Mesendoderm (in vitro differentiated cells): Measurements from ENCODE around the gene APOOL. TPM values are rescaled to one million over a fixed set of nuclear protein-coding genes. Genes with fewer than 3 reads are reported as not detected.
"Not testable (repeated sequence)": the region's sequence is repeated elsewhere in the genome, so short reads cannot be mapped to it uniquely, and the experiment has no call there.

Experiments used
- DNase-seq: peaks from one replicate; pipeline ENCODE4 v3.0.0; 2013
- H2AK5ac ChIP-seq: 2 replicates; pipeline ENCODE4 v1.6.1; 2013; ENCODE audit warnings: low read length, inconsistent platforms
- H2BK120ac ChIP-seq: 2 replicates; pipeline ENCODE4 v1.6.1; 2013; ENCODE audit warnings: low read depth, mild to moderate bottlenecking, low read length, moderate library complexity, mixed read lengths
- H2BK15ac ChIP-seq: replicated peaks from 2 replicates; pipeline ENCODE4 v1.6.1; 2013; ENCODE audit warnings: low read depth, mild to moderate bottlenecking, moderate library complexity
- H2BK5ac ChIP-seq: 2 replicates; pipeline ENCODE4 v1.6.1; 2013; ENCODE audit warnings: low read length, inconsistent platforms
- H3K18ac ChIP-seq: 2 replicates; pipeline ENCODE4 v1.6.1; 2013; ENCODE audit warnings: mild to moderate bottlenecking, low read length, mixed read lengths
- H3K23ac ChIP-seq: one replicate; pipeline ENCODE4 v1.6.1; 2013; ENCODE audit warnings: low read length
- H3K27ac ChIP-seq: 2 replicates; pipeline ENCODE4 v1.5.1; 2013; ENCODE audit warnings: low read depth, mild to moderate bottlenecking, inconsistent platforms, low read length, moderate library complexity
- H3K27me3 ChIP-seq: 2 replicates; pipeline ENCODE4 v1.6.1; 2013; ENCODE audit warnings: low read length, control low read depth, mild to moderate bottlenecking, inconsistent platforms; ENCODE audit not compliant: insufficient read depth, poor library complexity
- H3K36me3 ChIP-seq: 2 replicates; pipeline ENCODE4 v1.6.1; 2013; ENCODE audit warnings: low read length, inconsistent platforms; ENCODE audit not compliant: control insufficient read depth, insufficient read depth
- H3K4ac ChIP-seq: one replicate; pipeline ENCODE4 v1.6.1; 2013; ENCODE audit warnings: low read depth, mild to moderate bottlenecking, low read length, moderate library complexity
- H3K4me1 ChIP-seq: 2 replicates; pipeline ENCODE4 v1.6.1; 2013; ENCODE audit warnings: low read depth, low read length, inconsistent platforms; ENCODE audit not compliant: control insufficient read depth
- H3K4me2 ChIP-seq: 2 replicates; pipeline ENCODE4 v1.6.1; 2013; ENCODE audit warnings: low read length
- H3K4me3 ChIP-seq: 2 replicates; pipeline ENCODE4 v1.5.1; 2013; ENCODE audit warnings: mild to moderate bottlenecking, low read length
- H3K56ac ChIP-seq: one replicate; pipeline ENCODE4 v1.6.1; 2013; ENCODE audit warnings: low read length
- H3K79me1 ChIP-seq: 2 replicates; pipeline ENCODE4 v1.6.1; 2013; ENCODE audit warnings: low read length, inconsistent platforms
- H3K79me2 ChIP-seq: 2 replicates; pipeline ENCODE4 v1.6.1; 2013; ENCODE audit warnings: mild to moderate bottlenecking, low read length; ENCODE audit not compliant: control insufficient read depth, insufficient read depth
- H3K9ac ChIP-seq: 2 replicates; pipeline ENCODE4 v1.6.1; 2013; ENCODE audit warnings: low read length, inconsistent platforms
- H4K5ac ChIP-seq: one replicate; pipeline ENCODE4 v1.6.1; 2013; ENCODE audit warnings: low read length
- H4K8ac ChIP-seq: one replicate; pipeline ENCODE4 v1.6.1; 2013; ENCODE audit warnings: low read depth, mild to moderate bottlenecking, control low read depth, low read length, moderate library complexity
- whole genome bisulfite sequencing: extraction: QIAGEN DNeasy Blood & Tissue Kit; methylation state at CpG from one replicate; pipeline ENCODE4 v1.1.7; 2013; ENCODE audit warnings: low lambda C conversion rate, missing lambda C conversion rate; ENCODE audit not compliant: insufficient coverage; ENCODE audit errors: extremely low coverage; 5-methylcytosine and 5-hydroxymethylcytosine counted together
- polyA plus RNA-seq, 2 experiments: library from polyadenylated mRNA; stranded (reverse); fragments of 200-250 nt; gene quantifications; one replicate each; pipeline ENCODE4 v1.2.3, GENCODE V29; 2013

Gene APOOL
- polyA plus RNA-seq (2013, experiment 1 of 2), result 5.0 TPM
- polyA plus RNA-seq (2013, experiment 2 of 2), result 4.9 TPM

- no peak within 1 kb of the TSS for H4K5ac ChIP-seq
- peak within 1 kb of the TSS; percentile 62 for H3K4me2 ChIP-seq
- no peaks in the 10 kb centered on the region for H3K4me1 ChIP-seq
- no CpG with 5 or more reads among the region's 24 CpGs for WGBS
- no peak within 1 kb of the TSS for H3K18ac ChIP-seq
- peak within 1 kb of the TSS; percentile 77 for H3K9ac ChIP-seq
- H3K27ac ChIP-seq, result no peak within 1 kb of the TSS
- no peak within 1 kb of the TSS for H2BK120ac ChIP-seq
- no peaks in the 10 kb centered on the region for H3K79me2 ChIP-seq
- peak within 1 kb of the TSS; percentile 88 for H3K56ac ChIP-seq
- H3K36me3 ChIP-seq, result no peaks in the 10 kb centered on the region
- no peak within 1 kb of the TSS for H2AK5ac ChIP-seq
- no peak within 1 kb of the TSS for H2BK15ac ChIP-seq
- peak within 1 kb of the TSS; percentile 56 for H4K8ac ChIP-seq
- no peak within 1 kb of the TSS for H3K4ac ChIP-seq
- H3K4me3 ChIP-seq, result peak within 1 kb of the TSS; percentile 85
- no peaks in the 10 kb centered on the region for H3K79me1 ChIP-seq
- H2BK5ac ChIP-seq, result no peak within 1 kb of the TSS
- no peak within 1 kb of the TSS for H3K23ac ChIP-seq
- H3K27me3 ChIP-seq, result no peaks in the 10 kb centered on the region
- DNase-seq, result peak; percentile 93
Observed at GRCh38 chrX:85003655-85004244, at the start of gene APOOL. TSS of gene APOOL (plus strand) at chrX:85003877. CDS start at chrX:85003913, 36 bp downstream.

GRCh38 chrX:84956304-84956703 is 47.4 kb upstream of the APOOL start:
- Histone ChIP-seq H3K79me1 (no peaks in the 10 kb centered on the region), H3K27me3 (no peaks in the 10 kb centered on the region), H2AK5ac (no peak overlapping the region), H3K9ac (no peak overlapping the region), H3K4ac (no peak overlapping the region), H4K8ac (no peak overlapping the region), H4K5ac (no peak overlapping the region), H3K27ac (no peak overlapping the region), H3K4me1 (no peaks in the 10 kb centered on the region), H2BK120ac (no peak overlapping the region), H3K4me3 (no peak overlapping the region), H3K4me2 (no peak overlapping the region), H3K79me2 (no peaks in the 10 kb centered on the region), H3K56ac (no peak overlapping the region), H2BK15ac (no peak overlapping the region), H2BK5ac (no peak overlapping the region), H3K23ac (no peak overlapping the region), H3K36me3 (no peaks in the 10 kb centered on the region), H3K18ac (no peak overlapping the region)
- DNase-seq, result peak; percentile 41
- no CpG with 5 or more reads among the region's 1 CpG for whole genome bisulfite sequencing

- no peak overlapping the region for H4K8ac ChIP-seq
- no peak overlapping the region for H3K4me3 ChIP-seq
- H3K79me2 ChIP-seq, result no peaks in the 10 kb centered on the region
- no peak overlapping the region for H3K56ac ChIP-seq
- WGBS, result no CpG with 5 or more reads among the region's 19 CpGs
- no peaks in the 10 kb centered on the region for H3K27me3 ChIP-seq
- H3K36me3 ChIP-seq, result no peaks in the 10 kb centered on the region
- no peak overlapping the region for H2BK5ac ChIP-seq
- no peak overlapping the region for H3K18ac ChIP-seq
- no peak overlapping the region for H2BK120ac ChIP-seq
- no peak overlapping the region for H3K4me2 ChIP-seq
- no peak overlapping the region for H3K27ac ChIP-seq
- DNase-seq, result no peak
- no peak overlapping the region for H3K9ac ChIP-seq
- H4K5ac ChIP-seq, result no peak overlapping the region
- no peak overlapping the region for H3K4ac ChIP-seq
- no peak overlapping the region for H3K23ac ChIP-seq
- no peaks in the 10 kb centered on the region for H3K4me1 ChIP-seq
- no peak overlapping the region for H2AK5ac ChIP-seq
- H3K79me1 ChIP-seq, result no peaks in the 10 kb centered on the region
- no peak overlapping the region for H2BK15ac ChIP-seq
Observed at GRCh38 chrX:84974803-84975202, 28.9 kb upstream of the APOOL start.

GRCh38 chrX:84991739-84992138 is 11.9 kb upstream of the APOOL start:
- not testable (repeated sequence) for H3K4me1 ChIP-seq, H2BK120ac ChIP-seq, H3K4ac ChIP-seq, H3K27ac ChIP-seq, H3K4me2 ChIP-seq, H2BK5ac ChIP-seq, H3K56ac ChIP-seq, H3K9ac ChIP-seq, DNase-seq, H4K8ac ChIP-seq, H3K18ac ChIP-seq, H3K79me1 ChIP-seq, H3K79me2 ChIP-seq, H3K23ac ChIP-seq, H2AK5ac ChIP-seq, H3K4me3 ChIP-seq, H2BK15ac ChIP-seq, H3K36me3 ChIP-seq, H3K27me3 ChIP-seq, H4K5ac ChIP-seq
- WGBS, result no CpG with 5 or more reads among the region's 5 CpGs

- no peak overlapping the region for H3K56ac ChIP-seq
- no peak overlapping the region for H3K9ac ChIP-seq
- H3K79me2 ChIP-seq, result no peaks in the 10 kb centered on the region
- H3K27me3 ChIP-seq, result no peaks in the 10 kb centered on the region
- no peaks in the 10 kb centered on the region for H3K4me1 ChIP-seq
- no peak for DNase-seq
- no CpG with 5 or more reads among the region's 1 CpG for WGBS
- H4K8ac ChIP-seq, result no peak overlapping the region
- H2BK120ac ChIP-seq, result no peak overlapping the region
- H3K27ac ChIP-seq, result no peak overlapping the region
- no peak overlapping the region for H3K18ac ChIP-seq
- no peak overlapping the region for H3K4ac ChIP-seq
- no peak overlapping the region for H3K4me2 ChIP-seq
- H2BK15ac ChIP-seq, result no peak overlapping the region
- no peak overlapping the region for H3K4me3 ChIP-seq
- no peak overlapping the region for H2BK5ac ChIP-seq
- no peak overlapping the region for H4K5ac ChIP-seq
- no peak overlapping the region for H3K23ac ChIP-seq
- H3K79me1 ChIP-seq, result no peaks in the 10 kb centered on the region
- H2AK5ac ChIP-seq, result no peak overlapping the region
- H3K36me3 ChIP-seq, result no peaks in the 10 kb centered on the region
Observed at GRCh38 chrX:84993150-84993549, 10.5 kb upstream of the APOOL start.

GRCh38 chrX:85001344-85001743 is 2.3 kb upstream of the APOOL start:
- H3K27ac ChIP-seq, result no peak overlapping the region
- no peak overlapping the region for H2AK5ac ChIP-seq
- H3K56ac ChIP-seq, result no peak overlapping the region
- no peak overlapping the region for H3K4ac ChIP-seq
- H3K27me3 ChIP-seq, result no peaks in the 10 kb centered on the region
- no peak overlapping the region for H2BK15ac ChIP-seq
- no peaks in the 10 kb centered on the region for H3K36me3 ChIP-seq
- H3K23ac ChIP-seq, result no peak overlapping the region
- H3K4me3 ChIP-seq, result no peak overlapping the region
- no peak overlapping the region for H4K5ac ChIP-seq
- no peak overlapping the region for H3K9ac ChIP-seq
- no peaks in the 10 kb centered on the region for H3K4me1 ChIP-seq
- no CpG with 5 or more reads among the region's 1 CpG for WGBS
- H4K8ac ChIP-seq, result no peak overlapping the region
- H3K18ac ChIP-seq, result no peak overlapping the region
- no peak overlapping the region for H2BK120ac ChIP-seq
- no peak for DNase-seq
- H3K4me2 ChIP-seq, result no peak overlapping the region
- no peaks in the 10 kb centered on the region for H3K79me2 ChIP-seq
- H2BK5ac ChIP-seq, result no peak overlapping the region
- no peaks in the 10 kb centered on the region for H3K79me1 ChIP-seq
